ENCODE data around the gene SLC9A4.

SLC9A4 gene

DNA sequence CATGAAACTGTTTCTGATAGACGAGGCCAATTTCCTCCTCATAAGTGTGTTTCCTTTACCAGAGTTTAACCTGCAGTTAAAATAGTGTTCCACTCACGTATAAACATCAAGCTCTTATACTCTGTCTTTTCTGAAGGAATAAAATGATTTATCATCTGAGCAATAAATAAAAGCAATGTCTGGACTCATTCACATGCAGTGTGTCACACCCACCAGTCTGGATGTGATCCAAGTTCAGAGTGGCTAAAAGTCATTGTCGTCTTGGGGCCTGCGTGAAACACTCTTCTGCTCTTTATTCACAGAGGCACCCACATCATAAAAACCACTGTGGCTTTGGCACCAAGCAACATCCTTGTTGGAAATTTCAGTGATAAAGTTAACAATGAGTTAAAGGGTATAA is 19.5 kb upstream of the SLC9A4 start:
- DNase-seq (ENCODE audit: low spot score): no peak

DNA sequence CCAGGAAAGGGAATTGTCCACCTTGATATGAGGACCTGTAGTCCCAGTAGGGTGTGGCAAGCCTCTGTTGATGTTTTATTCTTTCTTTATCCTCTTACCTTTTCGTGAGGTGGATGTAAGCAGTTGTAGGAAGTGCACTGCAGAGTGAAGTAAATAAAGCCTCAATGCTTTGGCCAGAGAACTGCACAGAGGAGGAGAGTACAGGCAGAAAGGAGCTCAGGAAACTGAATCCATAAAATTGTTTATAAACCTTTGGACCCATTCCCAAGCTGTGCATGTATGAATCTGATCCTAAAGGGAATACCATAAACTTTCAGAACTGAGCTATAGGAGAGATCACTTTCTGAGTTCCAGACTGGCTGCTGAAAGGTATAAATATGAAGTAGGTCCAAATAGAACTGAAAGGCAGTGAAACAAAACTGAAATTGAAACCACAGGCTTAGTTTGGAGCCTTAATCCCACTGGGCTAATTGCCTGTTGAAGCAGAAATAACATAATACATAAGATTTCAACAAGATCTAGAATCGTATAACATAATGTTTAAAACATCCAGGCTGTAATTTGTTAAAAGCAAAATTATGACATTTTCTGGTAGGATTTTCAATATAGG is 17.9 kb upstream of the SLC9A4 start:
- no peak for DNase-seq (ENCODE audit: low spot score)

DNA sequence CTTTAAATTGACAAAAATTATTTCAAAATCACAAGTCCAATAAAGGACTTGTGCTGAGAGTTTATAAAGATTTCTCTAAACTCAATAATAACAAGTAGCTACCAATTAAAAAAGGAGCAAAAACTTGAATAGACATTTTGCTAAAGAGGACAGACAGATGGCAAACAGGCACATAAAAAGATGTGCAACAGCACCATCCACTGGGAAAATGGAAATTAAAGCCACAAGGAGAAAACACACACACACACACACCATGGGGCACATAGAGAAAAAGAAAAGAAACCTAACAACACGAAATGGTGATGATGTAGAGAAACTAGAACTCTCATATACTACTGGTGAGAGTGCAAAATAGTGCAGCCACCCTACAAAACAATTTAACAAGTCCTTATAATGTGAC is 12.6 kb upstream of the SLC9A4 start:
- no peak for DNase-seq (ENCODE audit: low spot score)

DNA sequence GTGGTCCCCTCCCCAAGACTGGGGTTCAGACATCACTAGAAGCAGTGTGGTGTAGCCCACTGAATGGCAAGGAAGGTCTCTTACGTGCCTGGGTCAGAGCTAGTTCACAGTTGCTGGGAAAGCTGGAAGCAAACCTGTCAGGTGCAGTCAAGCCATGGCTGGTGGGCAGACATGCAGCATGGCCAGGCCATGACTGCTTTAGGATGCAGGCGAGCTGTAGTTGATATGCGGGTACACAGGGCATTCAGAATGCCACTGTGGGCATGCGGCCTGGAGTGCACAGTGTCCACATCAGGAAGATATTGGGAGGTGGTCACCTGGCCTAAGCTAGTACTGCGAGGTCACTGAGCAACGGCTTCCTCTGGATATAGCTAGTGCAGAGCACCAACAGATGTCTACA is 11.8 kb upstream of the SLC9A4 start:
- no peak for DNase-seq (ENCODE audit: low spot score)

DNA sequence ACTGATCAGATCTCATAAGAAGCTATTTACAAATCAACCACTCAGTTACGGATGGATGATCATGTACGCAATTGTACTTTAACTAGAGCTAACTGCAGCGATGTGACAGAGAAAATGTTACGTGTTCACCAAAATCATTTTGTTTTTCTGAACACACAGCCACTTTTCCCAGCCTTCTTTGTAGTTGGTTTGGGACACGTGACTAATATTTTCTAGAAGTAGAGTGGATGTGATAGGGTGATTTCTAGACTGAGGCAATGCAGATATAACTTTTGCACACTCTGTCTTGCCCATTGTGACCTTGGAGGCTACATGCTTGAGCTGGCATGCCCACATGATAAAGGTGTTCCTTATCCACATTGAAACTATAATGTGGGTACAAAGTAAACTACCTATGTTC is 9.9 kb upstream of the SLC9A4 start:
- no peak for DNase-seq (ENCODE audit: low spot score)

DNA sequence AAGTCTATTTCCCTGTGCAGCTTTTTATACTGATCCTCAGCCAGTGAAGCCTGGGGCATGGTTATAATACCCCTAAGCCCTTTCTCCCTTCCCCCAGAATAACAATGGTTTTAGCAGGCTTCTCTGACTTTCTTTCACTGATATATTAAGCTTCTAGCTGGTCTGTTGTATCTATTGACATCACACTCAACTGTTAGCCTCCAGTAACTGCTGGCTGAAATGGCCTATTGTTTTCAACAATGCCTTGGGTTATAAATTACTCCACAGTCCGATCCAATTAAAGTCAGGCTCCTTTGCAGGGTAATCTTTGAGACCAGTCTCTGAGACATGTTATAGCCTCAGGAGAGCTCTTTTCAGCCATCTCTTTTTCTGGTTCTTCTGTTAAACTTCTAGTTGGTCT is 2.9 kb upstream of the SLC9A4 start:
- no peak for DNase-seq (ENCODE audit: low spot score)

DNA sequence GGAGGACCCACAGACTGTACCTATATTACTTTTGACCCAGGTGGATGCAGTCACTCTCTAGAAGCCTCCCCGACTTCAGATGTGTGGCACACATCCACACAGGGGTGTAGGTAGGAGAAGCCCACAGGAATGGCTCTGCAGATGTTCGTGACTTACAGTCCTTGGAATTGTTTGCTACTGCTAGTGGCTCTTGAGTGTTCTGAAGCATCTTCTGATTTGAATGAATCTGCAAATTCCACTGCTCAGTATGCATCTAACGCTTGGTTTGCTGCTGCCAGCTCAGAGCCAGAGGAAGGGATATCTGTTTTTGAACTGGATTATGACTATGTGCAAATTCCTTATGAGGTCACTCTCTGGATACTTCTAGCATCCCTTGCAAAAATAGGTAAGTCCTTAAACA is 605 bp downstream of the SLC9A4 start:
- DNase-seq (ENCODE audit: low spot score): no peak

DNA sequence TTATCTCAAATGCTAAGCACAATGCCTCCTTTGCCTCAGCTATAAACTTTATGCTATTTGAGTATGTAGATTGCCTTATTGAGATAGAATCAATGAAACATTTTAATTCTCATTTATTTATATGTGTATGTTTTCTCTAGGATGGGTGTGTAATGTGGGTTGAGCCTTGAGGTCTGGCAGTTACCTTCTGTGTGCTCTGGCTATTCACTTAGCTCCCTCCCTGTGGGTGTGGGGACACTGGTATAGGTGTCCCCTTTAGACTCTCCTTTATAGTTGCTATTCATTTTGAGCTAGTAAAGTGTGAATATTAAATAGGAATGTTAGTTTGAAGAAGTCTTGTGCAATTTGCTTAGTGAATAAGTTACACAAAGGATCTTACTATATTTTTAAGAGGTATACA is 1.8 kb downstream of the SLC9A4 start:
- DNase-seq (ENCODE audit: low spot score): no peak

DNA sequence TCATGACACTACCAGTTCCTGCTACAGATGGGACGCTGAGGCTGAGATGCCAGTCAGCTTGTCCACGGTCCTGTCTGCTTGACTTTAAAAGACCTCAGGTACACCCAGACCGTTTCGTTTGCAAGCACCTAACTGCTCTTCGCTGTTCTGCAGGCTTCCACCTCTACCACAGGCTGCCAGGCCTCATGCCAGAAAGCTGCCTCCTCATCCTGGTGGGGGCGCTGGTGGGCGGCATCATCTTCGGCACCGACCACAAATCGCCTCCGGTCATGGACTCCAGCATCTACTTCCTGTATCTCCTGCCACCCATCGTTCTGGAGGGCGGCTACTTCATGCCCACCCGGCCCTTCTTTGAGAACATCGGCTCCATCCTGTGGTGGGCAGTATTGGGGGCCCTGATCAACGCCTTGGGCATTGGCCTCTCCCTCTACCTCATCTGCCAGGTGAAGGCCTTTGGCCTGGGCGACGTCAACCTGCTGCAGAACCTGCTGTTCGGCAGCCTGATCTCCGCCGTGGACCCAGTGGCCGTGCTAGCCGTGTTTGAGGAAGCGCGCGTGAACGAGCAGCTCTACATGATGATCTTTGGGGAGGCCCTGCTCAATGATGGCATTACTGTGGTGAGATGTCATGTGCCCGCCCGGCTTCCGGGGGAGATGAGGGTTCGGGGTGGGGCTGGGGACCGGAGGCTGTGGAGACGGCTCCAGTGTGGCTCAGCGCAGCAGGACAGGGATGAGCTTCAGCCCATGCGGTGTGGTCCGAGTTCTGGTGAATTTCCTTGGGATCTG is 5.9 kb downstream of the SLC9A4 start:
- no peak for DNase-seq (ENCODE audit: low spot score)

DNA sequence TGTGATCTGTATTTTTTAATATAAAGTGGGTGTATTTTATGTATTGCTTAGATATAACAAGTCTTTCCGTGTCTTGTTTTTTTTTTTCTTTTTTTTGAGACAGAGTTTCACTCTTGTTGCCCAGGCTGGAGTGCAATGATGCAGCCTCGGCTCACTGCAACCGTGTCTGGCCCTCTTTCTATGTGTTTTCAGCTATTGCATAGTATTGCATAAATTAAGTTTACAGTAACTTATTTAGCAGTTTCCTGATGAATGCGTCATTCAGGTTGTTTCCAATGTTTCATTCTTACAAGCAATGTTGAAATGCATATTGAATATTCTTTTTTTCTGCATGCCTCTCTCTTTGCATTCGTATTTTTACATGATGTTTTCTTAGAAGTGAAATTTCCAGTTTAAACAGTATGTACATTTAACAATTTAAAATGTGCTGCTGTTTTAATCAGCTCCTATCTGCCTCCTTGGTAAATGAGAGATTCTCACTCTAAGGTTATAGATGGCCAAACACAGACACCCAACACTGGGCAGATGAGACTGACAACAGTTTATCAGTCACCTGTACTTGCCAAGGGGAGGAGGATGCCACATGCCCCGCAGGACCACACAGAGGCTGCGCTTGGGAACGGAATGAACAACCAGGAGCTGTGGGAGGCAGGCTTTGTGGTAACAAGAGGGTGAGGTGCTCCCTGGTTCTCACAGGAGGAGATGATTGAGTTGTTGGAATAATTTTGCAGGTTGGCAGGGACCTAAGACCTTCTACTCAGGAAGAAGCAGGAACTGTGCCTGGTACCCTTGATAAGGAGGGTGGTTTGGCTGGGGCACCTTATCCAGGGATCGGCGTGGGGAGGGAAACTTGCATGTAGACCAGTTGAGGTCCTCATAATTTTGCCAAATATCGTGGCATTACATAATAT is 7.5 kb downstream of the SLC9A4 start:
- no peak for DNase-seq (ENCODE audit: low spot score)

DNA sequence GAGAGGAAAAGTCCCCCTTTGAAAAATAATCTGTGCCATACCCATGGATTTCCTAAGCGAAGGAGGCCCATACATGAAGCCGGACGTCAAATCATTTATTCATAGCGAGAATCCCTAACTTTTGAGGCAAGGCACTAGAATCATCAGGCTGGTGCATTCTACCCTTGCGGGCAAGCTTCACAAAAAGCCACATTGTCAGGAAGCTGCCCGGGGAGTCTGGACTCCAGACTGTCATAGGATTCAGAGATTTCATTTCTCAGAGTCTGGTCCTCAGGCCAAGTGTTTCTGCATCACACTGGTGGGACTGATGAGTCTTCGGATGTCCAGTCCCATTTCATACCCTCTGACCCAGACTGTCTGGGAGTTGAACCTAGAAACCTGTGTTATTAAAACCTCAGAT is 8.9 kb downstream of the SLC9A4 start:
- no peak for DNase-seq (ENCODE audit: low spot score)

DNA sequence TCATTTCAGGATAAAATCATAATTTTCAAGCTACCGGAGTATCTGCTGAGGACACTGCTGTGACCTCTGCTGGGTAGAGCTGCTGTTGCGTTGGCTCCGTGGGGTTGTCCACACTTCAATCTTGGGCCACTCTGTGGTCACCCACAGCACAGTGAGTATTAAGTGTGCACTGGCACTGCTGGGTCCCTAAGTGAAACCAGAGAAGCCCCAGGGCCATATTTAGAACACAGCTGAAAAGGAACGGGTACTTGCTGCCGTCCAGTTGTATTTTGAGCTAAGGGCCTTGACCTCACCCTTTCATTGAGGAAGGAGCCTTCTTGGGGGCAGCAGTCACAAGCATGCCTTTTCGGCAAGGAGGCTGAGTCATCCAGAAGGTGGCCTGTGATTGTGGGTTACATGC is 10.1 kb downstream of the SLC9A4 start:
- no peak for DNase-seq (ENCODE audit: low spot score)

DNA sequence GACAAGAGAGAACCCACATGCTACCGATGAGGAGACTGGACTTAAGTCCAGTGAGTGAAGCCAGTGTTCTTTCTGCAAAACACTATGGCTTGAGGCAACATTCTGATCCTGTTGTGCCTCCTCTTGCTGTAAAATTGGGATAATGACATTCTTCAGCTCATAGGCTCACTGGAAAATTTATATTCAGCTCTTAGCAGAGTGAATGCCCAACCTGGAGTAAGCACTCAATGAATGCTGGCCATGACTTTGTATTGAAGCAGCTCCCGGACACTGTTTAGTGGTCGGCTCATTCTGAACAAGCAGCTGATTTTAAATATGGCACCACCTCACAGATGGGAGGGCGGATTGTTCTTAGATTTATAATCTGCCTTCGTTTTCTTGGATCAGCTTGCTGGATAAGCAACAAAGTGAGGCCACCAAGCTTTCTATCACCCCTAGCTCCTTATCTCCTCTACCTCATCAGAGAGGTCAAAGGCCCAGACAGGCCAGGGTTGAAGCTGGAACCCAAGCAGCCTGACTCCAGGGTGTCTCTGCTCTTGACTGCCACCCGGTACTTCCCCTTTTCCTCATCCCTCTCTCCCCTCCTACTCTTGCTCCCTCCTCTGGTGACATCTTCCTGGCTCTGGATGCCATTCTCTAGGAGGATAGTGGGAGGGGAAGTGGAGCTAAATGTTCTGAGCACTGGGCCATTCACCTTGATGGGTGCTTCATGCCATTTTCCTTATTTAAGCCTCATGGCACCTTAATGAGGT is 11.5 kb downstream of the SLC9A4 start:
- DNase-seq (ENCODE audit: low spot score): no peak

DNA sequence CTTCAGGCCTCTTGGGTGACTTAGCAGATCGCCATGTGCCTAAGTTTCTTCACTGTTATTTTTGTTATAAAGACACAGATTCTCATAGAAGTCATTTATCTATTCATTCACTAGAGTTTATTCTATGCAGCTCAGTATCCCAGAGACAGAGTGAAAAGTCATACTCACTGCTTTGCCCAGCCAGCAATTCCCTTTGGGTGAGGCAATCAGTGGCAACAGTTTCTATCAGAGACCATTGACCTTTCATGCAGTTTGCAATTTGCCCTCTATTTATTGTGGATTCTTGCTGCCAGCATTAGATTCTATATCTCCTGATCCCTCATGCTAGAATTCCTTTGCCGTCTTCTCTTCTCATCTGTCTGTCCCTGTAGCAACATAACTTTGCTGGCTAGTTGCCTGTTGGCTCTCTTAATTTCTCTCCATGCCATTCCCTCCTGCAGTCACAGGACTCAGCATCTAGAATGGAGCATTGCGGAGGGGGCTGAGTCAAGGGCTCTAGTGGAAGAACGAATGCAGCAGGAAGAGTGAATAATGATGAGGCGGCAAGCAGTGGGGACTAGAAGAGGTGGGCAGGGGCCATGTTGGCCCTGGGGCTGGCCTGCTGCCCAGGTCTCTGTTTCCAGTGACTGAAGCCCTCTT is 12.2 kb downstream of the SLC9A4 start:
- no peak for DNase-seq (ENCODE audit: low spot score)

DNA sequence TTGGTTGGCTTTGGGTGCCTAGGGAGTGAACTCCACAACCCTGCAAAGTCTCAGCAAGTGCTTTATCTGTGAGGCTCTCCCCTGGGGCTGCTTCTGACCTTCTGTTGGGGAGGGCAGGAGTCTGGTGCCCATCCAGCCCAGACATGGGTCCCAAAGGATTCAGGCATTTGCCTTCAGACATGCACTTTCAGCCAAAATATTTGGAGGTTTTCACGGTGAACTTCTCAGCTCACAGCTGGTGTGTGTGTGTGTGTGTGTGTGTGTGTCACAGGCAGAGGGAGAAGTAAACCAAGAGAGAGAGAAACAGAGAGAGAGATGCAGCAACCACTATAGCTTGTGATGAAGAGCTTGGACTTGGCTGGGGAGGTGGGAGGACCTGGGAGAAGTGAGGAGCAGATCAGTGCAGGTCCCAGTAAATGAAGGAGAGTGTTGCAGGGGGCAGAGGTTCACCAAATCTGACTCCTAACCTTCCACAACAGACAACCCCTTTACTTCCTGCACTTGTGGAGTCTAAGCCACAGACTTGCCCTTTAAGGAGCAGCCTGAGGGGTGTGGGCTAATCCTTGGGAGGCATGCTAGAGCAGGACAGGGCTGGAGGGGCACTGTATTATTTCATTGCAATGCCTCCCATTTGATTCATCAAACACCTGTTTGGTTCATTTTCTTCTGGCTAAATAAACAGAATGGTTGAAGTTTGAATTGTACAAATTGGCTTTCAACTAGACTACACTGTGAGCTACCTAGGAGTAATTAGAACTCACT is 14.1 kb downstream of the SLC9A4 start:
- no peak for DNase-seq (ENCODE audit: low spot score)

DNA sequence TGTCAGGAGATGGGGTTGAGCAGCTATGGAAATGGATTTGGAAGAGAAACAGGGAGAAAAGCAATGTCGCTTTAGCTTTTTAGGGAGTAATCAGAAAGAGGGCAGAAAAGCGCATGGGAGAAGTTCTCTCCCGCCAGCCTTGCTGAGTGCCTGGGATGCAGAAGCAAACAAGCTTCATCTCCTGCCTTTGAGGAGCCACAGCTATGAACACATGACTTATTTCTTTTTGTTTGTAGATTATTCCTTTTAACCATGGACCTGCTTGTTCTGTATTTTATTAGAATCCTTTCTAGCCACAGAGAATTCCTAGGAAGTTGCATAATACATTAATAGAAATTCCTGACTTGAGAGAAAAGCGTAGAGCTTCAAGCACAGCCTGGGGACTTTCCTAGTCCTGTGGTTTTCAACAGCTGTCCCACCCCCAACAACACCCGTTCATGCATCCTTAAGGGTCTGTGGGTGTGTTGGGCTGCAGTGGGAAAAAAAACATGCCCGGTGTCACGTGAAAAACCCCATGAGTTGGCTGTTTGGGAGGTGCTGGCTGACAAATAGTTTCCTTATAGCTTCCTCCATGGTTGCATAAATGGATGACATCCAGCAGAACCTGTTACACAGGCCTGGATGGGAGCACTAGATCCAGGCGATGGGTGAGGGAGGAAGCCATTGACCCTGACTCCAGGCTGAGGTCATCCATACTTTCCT is 14.9 kb downstream of the SLC9A4 start:
- no peak for DNase-seq (ENCODE audit: low spot score)

DNA sequence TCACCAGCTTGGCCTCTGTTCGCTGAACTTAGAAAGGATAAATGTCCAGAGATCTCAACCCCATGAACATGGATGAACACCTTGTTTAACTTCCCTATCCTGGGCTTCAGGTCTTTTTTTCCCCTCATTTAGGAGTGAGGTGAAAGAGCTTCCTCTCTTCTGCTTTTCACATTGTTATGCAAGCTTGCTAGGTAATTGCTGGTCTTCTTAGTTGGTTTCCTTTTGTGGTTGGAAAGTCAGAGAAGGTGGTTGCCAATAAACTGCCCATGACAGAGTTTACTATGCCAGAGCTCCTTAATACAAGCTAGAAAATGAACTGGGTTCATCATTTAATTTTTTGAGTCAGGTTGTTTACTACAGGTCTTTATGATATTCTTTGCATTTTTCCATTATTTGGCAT is 16.6 kb downstream of the SLC9A4 start:
- no peak for DNase-seq (ENCODE audit: low spot score)

DNA sequence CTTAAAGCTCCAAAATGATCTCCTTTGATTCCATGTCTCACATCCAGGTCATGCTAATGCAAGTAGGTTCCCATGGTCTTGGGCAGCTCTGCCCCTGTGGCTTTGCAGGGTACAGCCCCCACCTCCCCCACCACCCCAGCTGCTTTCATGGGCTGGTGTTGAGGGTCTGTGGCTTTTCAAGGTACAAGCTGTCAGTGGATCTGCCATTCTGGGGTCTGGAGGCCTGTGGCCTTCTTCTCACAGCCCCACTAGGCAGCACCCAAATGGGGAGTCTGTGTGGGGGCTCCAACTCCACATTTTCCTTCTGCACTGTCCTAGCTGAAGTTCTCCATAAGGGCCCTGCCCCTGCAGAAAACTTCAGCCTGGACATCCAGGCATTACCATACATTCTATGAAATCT is 19.0 kb downstream of the SLC9A4 start:
- DNase-seq (ENCODE audit: low spot score): no peak

DNA sequence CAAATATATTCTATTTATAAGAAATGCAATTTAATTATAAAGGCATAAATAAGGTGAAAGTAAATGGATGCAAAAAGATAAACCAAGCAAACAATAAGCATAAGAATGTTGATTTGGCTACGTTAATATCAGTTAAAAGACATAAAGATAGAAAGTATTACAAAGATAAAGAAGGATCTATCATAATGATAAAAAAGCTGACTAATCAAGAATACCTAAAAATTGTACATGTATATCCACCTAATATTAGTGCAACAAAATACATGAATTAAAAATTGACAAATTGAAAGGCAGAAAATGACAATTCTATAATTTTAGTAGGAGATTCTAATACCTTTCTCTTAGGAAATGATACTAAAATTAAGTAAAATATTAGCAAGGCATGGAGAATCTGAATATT is 21.5 kb downstream of the SLC9A4 start:
- DNase-seq (ENCODE audit: low spot score): no peak

DNA sequence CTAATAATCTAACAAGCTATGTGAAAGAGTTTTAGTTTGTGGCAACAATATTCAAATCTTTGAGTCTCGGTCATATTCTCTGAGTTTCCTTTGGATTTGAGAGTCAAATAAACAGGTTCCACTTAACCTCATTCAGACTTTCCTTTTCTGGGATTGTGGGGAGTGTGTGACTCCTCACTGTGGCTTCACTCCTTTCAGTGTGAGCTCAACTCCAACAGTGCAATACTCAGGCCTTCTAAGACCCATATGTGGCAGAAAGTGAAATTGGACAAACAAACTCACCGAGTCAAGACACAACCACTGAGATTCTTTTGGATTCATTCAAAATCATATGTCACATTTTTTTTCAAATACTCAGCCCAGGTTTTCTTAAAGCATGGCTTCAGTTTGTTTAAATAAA is 25.4 kb downstream of the SLC9A4 start:
- no peak for DNase-seq (ENCODE audit: low spot score)

Data from CD4-positive, alpha-beta T cell treated with Interleukin-15 for 4 hours (primary cell).